Measurements from ENCODE around the gene RAB15. TPM values are rescaled to one million over a fixed set of nuclear protein-coding genes. Genes with fewer than 3 reads are reported as not detected.

RAB15 gene
- total and polyA plus RNA-seq, 2 experiments from 2014 or later = 33.8 to 38.7 TPM

GRCh38 chr14:64899958-64900357, 72.2 kb downstream of the RAB15 start:
- TF ChIP-seq EZH2phosphoT487 (IDR thresholded peaks at IDR 0.05; ENCODE audit: low read depth, severe bottlenecking, unreplicated experiment) (no peak), EZH2 (IDR thresholded peaks at IDR 0.05; ENCODE audit: borderline replicate concordance) (no peak), CTCF (IDR thresholded peaks at IDR 0.05; ENCODE audit: poor library complexity) (no peak)
- Histone ChIP-seq H2AFZ (no peak overlapping the region), H3K9me3 (ENCODE audit: low read depth) (no peaks in the 10 kb centered on the region), H3K9me2 (replicated peaks; ENCODE audit: insufficient read depth) (no peaks in the 10 kb centered on the region), H3K4me3 (no peak overlapping the region), H3K27ac (no peak overlapping the region), H3K79me2 (no peaks in the 10 kb centered on the region), H3K27me3 (no peaks in the 10 kb centered on the region), H3K4me2 (no peak overlapping the region), H4K20me1 (ENCODE audit: insufficient read depth, poor library complexity, severe bottlenecking) (no peaks in the 10 kb centered on the region), H3K4me1 (ENCODE audit: insufficient read depth) (no peaks in the 10 kb centered on the region), H3K36me3 (replicated peaks; ENCODE audit: insufficient read depth, low read depth) (no peaks in the 10 kb centered on the region)
- DNase-seq (ENCODE audit: low spot score) = no peak
- 82% methylated on average over 1 of the region's 1 CpG for WGBS (ENCODE audit: low lambda C conversion rate, missing lambda C conversion rate)

Small RNAs within 50 kb of the gene (small RNA-seq; reads per million reads assigned to genes)
- not detected for gene RPPH1-2P

Other genes starting within 250 kb of the RAB15 start
- gene SPTB, start 92.4 kb downstream of the RAB15 start, total RNA-seq = 1.1 and 2.1 TPM in 2 replicates
- 1.1 and 1.7 TPM in 2 replicates for gene SPTB, start 92.4 kb downstream of the RAB15 start, polyA plus RNA-seq
- 62.4 and 71.1 TPM in 2 replicates for gene CHURC1, start 57.9 kb downstream of the RAB15 start, total RNA-seq
- gene CHURC1, start 57.9 kb downstream of the RAB15 start, polyA plus RNA-seq = 134 TPM in 2 replicates
- gene GPX2, start 29.6 kb downstream of the RAB15 start, total RNA-seq = 59.8 and 88.9 TPM in 2 replicates
- 75.5 and 115 TPM in 2 replicates for gene GPX2, start 29.6 kb downstream of the RAB15 start, polyA plus RNA-seq
- 11.3 and 18.1 TPM in 2 replicates for gene FNTB, start 14.6 kb upstream of the RAB15 start, total RNA-seq
- gene FNTB, start 14.6 kb upstream of the RAB15 start, polyA plus RNA-seq = 19.5 and 24.3 TPM in 2 replicates
- 53.5 and 54.3 TPM in 2 replicates for gene MAX, start 130.2 kb upstream of the RAB15 start, total RNA-seq
- gene MAX, start 130.2 kb upstream of the RAB15 start, polyA plus RNA-seq = 70.5 and 86.5 TPM in 2 replicates

Data from hepatocyte (in vitro differentiated cells).